GM19455 (cell line): ENCODE data around the gene FAM163B.

Source experiments
- ATAC-seq: cut with Tn5 transposase; IDR thresholded peaks from one replicate; pipeline ENCODE4 v1.9.1; 2021; ENCODE audit not compliant: unreplicated experiment

Gene FAM163B

GRCh38 chr9:133609311-133610098, at the start of gene FAM163B:
Gene FAM163B (minus strand): TSS chr9:133609389. CDS start chr9:133580223, 29,166 bp downstream.
- ATAC-seq, result no peak

- no peak for ATAC-seq
Observed at GRCh38 chr9:133657120-133657661, 48.0 kb upstream of the FAM163B start.

GRCh38 chr9:133656211-133657119, 47.3 kb upstream of the FAM163B start:
- ATAC-seq, result no peak

GRCh38 chr9:133655701-133656100, 46.5 kb upstream of the FAM163B start:
- no peak for ATAC-seq

- ATAC-seq, result no peak
Observed at GRCh38 chr9:133654736-133655657, 45.8 kb upstream of the FAM163B start.

GRCh38 chr9:133653638-133654037, 44.4 kb upstream of the FAM163B start:
- no peak for ATAC-seq

- ATAC-seq, result no peak
Observed at GRCh38 chr9:133650026-133650425, 40.8 kb upstream of the FAM163B start.

- ATAC-seq, result no peak
Observed at GRCh38 chr9:133649194-133649593, 40.0 kb upstream of the FAM163B start.

- no peak for ATAC-seq
Observed at GRCh38 chr9:133647765-133648469, 38.7 kb upstream of the FAM163B start.

- no peak for ATAC-seq
Observed at GRCh38 chr9:133647148-133647547, 38.0 kb upstream of the FAM163B start.

GRCh38 chr9:133645021-133645765, 36.0 kb upstream of the FAM163B start:
- ATAC-seq, result no peak

- no peak for ATAC-seq
Observed at GRCh38 chr9:133643978-133644760, 35.0 kb upstream of the FAM163B start.

GRCh38 chr9:133643362-133643755, 34.2 kb upstream of the FAM163B start:
- ATAC-seq, result no peak

GRCh38 chr9:133642708-133643361, 33.6 kb upstream of the FAM163B start:
- ATAC-seq, result no peak

- no peak for ATAC-seq
Observed at GRCh38 chr9:133641861-133642595, 32.8 kb upstream of the FAM163B start.

GRCh38 chr9:133641396-133641655, 32.1 kb upstream of the FAM163B start:
- ATAC-seq, result no peak

GRCh38 chr9:133640580-133641395, 31.6 kb upstream of the FAM163B start:
- ATAC-seq, result no peak
